HepG2 (cell line): Measurements from ENCODE around the gene UNC5A. TPM values are rescaled to one million over a fixed set of nuclear protein-coding genes. Genes with fewer than 3 reads are reported as not detected.
A peak's percentile ranks its signal among the peaks of the same experiment; 100 is the strongest.

Source experiments
- ATAC-seq: fragments of 200-7000 bp; cut with Tn5 transposase; 3 replicates; pipeline ENCODE4 v1.9.1; 2020; ENCODE audit warnings: mild to moderate bottlenecking, moderate library complexity
- BruUV-seq: library from RNA; stranded (reverse); fragments of 400-500 nt; replicated peaks from 2 replicates; lab custom pipeline; 2021; lab: Mats Ljungman, UMichigan
- CTCF ChIA-PET: fragments of 300-600 bp; formaldehyde crosslinking; extraction: SDS; loops from one replicate; lab custom pipeline; 2021; ENCODE audit warnings: low total read pairs, inconsistent platforms, low intra/inter-chr PET ratio; lab: Yijun Ruan, JAX
- POLR2A ChIA-PET: fragments of 350-600 bp; sonication (Branson Sonifier 250); formaldehyde crosslinking; loops from one replicate; lab custom pipeline; 2020; ENCODE audit warnings: antibody characterized with exemption, inconsistent platforms; lab: Yijun Ruan, JAX
- DNase-seq: peaks from one replicate; pipeline ENCODE4 v3.0.0-alpha.2; 2015; ENCODE audit warnings: low spot score
- FAIRE-seq: peaks from 3 replicates; lab custom pipeline; 2011; peaks lifted over from hg19 to GRCh38; lab: Jason Lieb, UNC
- H2AFZ ChIP-seq: one replicate; pipeline ENCODE4 v1.6.1; 2011; ENCODE audit warnings: low read length, inconsistent platforms
- H3K27ac ChIP-seq: fragments of 300-600 bp; 3 replicates; pipeline ENCODE4 v1.8.0; 2011; ENCODE audit warnings: mixed run types, mild to moderate bottlenecking, mixed read lengths, low read length, inconsistent platforms; ENCODE audit not compliant: insufficient read depth; ENCODE audit errors: extremely low read length
- H3K27me3 ChIP-seq, 2 experiments: fragments of 200-600 bp in 1 of 2; 2 replicates in 1 of 2; 3 replicates in 1 of 2; pipeline versions ENCODE4 v1.6.0 to v1.8.0; 2011; ENCODE audit warnings: low read length in 2 of 2, mild to moderate bottlenecking in 2 of 2, moderate library complexity in 2 of 2, inconsistent platforms in 1 of 2; ENCODE audit not compliant: insufficient read depth in 2 of 2, control insufficient read depth in 1 of 2
- H3K36me3 ChIP-seq, 2 experiments: fragments of 200-600 bp in 1 of 2; replicated peaks in 1 of 2; 2 replicates in 1 of 2; 3 replicates in 1 of 2; pipeline versions ENCODE4 v1.5.1 to v1.8.0; 2011; ENCODE audit warnings: low read length in 2 of 2, inconsistent platforms in 1 of 2; ENCODE audit not compliant: insufficient read depth in 2 of 2, control insufficient read depth in 1 of 2
- H3K4me1 ChIP-seq: 2 replicates; pipeline ENCODE4 v1.5.1; 2012; ENCODE audit warnings: low read length, inconsistent platforms; ENCODE audit not compliant: insufficient read depth
- H3K4me2 ChIP-seq: 2 replicates; pipeline ENCODE4 v1.6.0; 2011; ENCODE audit warnings: low read depth, low read length, inconsistent platforms
- H3K4me3 ChIP-seq, 3 experiments: fragments of 200-600 bp in 1 of 3; sonication (generic), shearing (Covaris generic) in 1 of 3; replicated peaks in 1 of 3; 2 replicates each; pipeline ENCODE4 v1.5.1; 2011 to 2016; ENCODE audit warnings: low read length in 3 of 3, inconsistent platforms in 2 of 3, low read depth in 2 of 3, mild to moderate bottlenecking in 2 of 3, control low read depth in 1 of 3, mixed read lengths in 1 of 3; ENCODE audit not compliant: insufficient read depth in 1 of 3
- H3K79me2 ChIP-seq: one replicate; pipeline ENCODE4 v1.6.1; 2011; ENCODE audit warnings: low read length, inconsistent platforms; ENCODE audit not compliant: insufficient read depth
- H3K9ac ChIP-seq: 2 replicates; pipeline ENCODE4 v1.6.0; 2011; ENCODE audit warnings: mild to moderate bottlenecking, low read depth, low read length, inconsistent platforms; ENCODE audit not compliant: insufficient read depth
- H3K9me3 ChIP-seq: 2 replicates; pipeline ENCODE4 v1.5.1; 2012; ENCODE audit warnings: mild to moderate bottlenecking, low read length
- H4K20me1 ChIP-seq: 2 replicates; pipeline ENCODE4 v1.6.0; 2011; ENCODE audit warnings: inconsistent platforms, mild to moderate bottlenecking, low read length, moderate library complexity; ENCODE audit not compliant: insufficient read depth
- KDM2A ChIP-seq: sonication (generic); formaldehyde crosslinking; IDR thresholded peaks from 2 replicates; pipeline ENCODE4 v1.4.0; 2020; ENCODE audit warnings: low read depth, missing genetic modification reagents, borderline replicate concordance
- KLF6 ChIP-seq: IDR thresholded peaks from 2 replicates; pipeline ENCODE4 v1.8.0; 2016; ENCODE audit warnings: missing biosample characterization, missing genetic modification reagents
- POLR2AphosphoS5 ChIP-seq: IDR thresholded peaks from 2 replicates; pipeline ENCODE4 v1.6.1; 2012; ENCODE audit warnings: low read depth, low read length
- SMARCC2 ChIP-seq: fragments of 450-650 bp; IDR thresholded peaks from 2 replicates; pipeline ENCODE4 v1.6.1; 2017; ENCODE audit warnings: antibody characterized with exemption, mild to moderate bottlenecking
- U2AF2 ChIP-seq: fragments of 200-400 bp; formaldehyde crosslinking; IDR thresholded peaks from 2 replicates; pipeline ENCODE4 v1.6.1; 2017; ENCODE audit warnings: low read depth, mild to moderate bottlenecking, low read length
- ZKSCAN1 ChIP-seq: fragments of 150-350 bp; IDR thresholded peaks from 2 replicates; pipeline ENCODE4 v1.6.1; 2014; ENCODE audit warnings: low read length
- ZNF235 ChIP-seq: sonication (generic); formaldehyde crosslinking; IDR thresholded peaks from 2 replicates; pipeline ENCODE4 v1.8.1; 2023; ENCODE audit warnings: mild to moderate bottlenecking, missing genetic modification reagents, borderline replicate concordance
- ZNF24 ChIP-seq: fragments of 450-650 bp; IDR thresholded peaks from 2 replicates; pipeline ENCODE4 v1.6.1; 2017; ENCODE audit warnings: antibody characterized with exemption, mild to moderate bottlenecking
- ZNF256 ChIP-seq: sonication (generic); formaldehyde crosslinking; conservative IDR thresholded peaks from 2 replicates; pipeline ENCODE4 v1.4.0; 2020; ENCODE audit warnings: missing genetic modification reagents
- ZNF558 ChIP-seq: sonication (generic); formaldehyde crosslinking; IDR thresholded peaks from 2 replicates; pipeline ENCODE4 v1.9.0; 2022; ENCODE audit warnings: mild to moderate bottlenecking, missing genetic modification reagents, borderline replicate concordance
- ZSCAN12 ChIP-seq: sonication (generic); formaldehyde crosslinking; IDR thresholded peaks from 2 replicates; pipeline ENCODE4 v1.9.0; 2021; ENCODE audit warnings: mild to moderate bottlenecking, missing genetic modification reagents
- WGBS: methylation state at CpG from one replicate; pipeline ENCODE4 v1.1.6; 2017; ENCODE audit warnings: low lambda C conversion rate; 5-methylcytosine and 5-hydroxymethylcytosine counted together
- in situ Hi-C: cut with HindIII; loops from 2 replicates; pipeline ENCODE4 v1.10.0; 2017; ENCODE audit warnings: low pct_unique_long_range_greater_than_20kb; ENCODE audit not compliant: extremely low pct_ligation_motif_present
- intact Hi-C: fragments of 100-400 bp; cut with micrococcal nuclease; formaldehyde crosslinking; loops from one replicate; pipeline ENCODE4 v1.10.0; 2022; ENCODE audit not compliant: unreplicated experiment
- polyA plus RNA-seq, 8 experiments: library from polyadenylated mRNA; depleted of rRNA in 3 of 8; stranded (reverse) in 7 of 8; unstranded in 1 of 8; fragments of >200 nt; fragmentation: Illumina TruSeq in 4 of 8; extraction: Trizol in 4 of 8; gene quantifications; 2 replicates each; pipeline versions ENCODE4 v1.2.1 to v1.2.3, GENCODE V29; 2011 to 2016; ENCODE audit warnings: low read depth in 4 of 8, missing spikeins in 1 of 8, mixed read lengths in 1 of 8; ENCODE audit not compliant: insufficient read depth in 1 of 8
- total RNA-seq, 5 experiments: library from RNA; depleted of rRNA; stranded (reverse); fragments of >200 nt; fragmentation: Illumina TruSeq; extraction: Trizol; gene quantifications; 2 replicates each; pipeline ENCODE4 v1.2.3, GENCODE V29; 2016; ENCODE audit warnings: low read depth in 1 of 5
- TF ChIP-seq, protein P1 (sequence below): sonication (generic); formaldehyde crosslinking; IDR thresholded peaks from 2 replicates; pipeline ENCODE4 v1.4.0; 2020; ENCODE audit warnings: missing genetic modification reagents, borderline replicate concordance

UNC5A gene
- total and polyA plus RNA-seq, 2 of the 13 experiments (the other 11 are each of a cell fraction or from before 2014, with no cell fraction given) = not detected

DNA sequence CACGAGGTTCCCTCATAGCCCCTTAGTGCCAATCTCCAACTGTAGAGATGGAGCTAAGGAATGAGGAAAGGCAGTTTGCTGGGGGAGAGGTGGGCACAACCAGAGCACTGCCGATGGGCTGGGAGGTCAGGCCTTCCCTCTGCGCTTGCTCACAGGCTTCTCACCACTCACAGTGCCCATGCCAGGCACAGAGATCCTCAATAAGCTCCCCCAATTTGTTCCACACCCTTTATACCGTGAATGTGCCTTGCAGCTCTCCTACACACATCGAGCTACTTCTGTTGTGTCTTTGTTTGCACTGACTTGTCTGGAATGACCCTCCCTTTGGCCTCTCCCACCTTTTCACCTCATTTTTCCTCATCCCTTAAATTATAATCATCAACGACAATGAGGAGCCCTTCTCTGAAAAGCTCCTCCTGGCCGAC is 90.4 kb downstream of the UNC5A start (continued):
- TF ChIP-seq, protein P1, sequence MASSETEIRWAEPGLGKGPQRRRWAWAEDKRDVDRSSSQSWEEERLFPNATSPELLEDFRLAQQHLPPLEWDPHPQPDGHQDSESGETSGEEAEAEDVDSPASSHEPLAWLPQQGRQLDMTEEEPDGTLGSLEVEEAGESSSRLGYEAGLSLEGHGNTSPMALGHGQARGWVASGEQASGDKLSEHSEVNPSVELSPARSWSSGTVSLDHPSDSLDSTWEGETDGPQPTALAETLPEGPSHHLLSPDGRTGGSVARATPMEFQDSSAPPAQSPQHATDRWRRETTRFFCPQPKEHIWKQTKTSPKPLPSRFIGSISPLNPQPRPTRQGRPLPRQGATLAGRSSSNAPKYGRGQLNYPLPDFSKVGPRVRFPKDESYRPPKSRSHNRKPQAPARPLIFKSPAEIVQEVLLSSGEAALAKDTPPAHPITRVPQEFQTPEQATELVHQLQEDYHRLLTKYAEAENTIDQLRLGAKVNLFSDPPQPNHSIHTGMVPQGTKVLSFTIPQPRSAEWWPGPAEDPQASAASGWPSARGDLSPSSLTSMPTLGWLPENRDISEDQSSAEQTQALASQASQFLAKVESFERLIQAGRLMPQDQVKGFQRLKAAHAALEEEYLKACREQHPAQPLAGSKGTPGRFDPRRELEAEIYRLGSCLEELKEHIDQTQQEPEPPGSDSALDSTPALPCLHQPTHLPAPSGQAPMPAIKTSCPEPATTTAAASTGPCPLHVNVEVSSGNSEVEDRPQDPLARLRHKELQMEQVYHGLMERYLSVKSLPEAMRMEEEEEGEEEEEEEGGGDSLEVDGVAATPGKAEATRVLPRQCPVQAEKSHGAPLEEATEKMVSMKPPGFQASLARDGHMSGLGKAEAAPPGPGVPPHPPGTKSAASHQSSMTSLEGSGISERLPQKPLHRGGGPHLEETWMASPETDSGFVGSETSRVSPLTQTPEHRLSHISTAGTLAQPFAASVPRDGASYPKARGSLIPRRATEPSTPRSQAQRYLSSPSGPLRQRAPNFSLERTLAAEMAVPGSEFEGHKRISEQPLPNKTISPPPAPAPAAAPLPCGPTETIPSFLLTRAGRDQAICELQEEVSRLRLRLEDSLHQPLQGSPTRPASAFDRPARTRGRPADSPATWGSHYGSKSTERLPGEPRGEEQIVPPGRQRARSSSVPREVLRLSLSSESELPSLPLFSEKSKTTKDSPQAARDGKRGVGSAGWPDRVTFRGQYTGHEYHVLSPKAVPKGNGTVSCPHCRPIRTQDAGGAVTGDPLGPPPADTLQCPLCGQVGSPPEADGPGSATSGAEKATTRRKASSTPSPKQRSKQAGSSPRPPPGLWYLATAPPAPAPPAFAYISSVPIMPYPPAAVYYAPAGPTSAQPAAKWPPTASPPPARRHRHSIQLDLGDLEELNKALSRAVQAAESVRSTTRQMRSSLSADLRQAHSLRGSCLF (CRISPR knock-in tag) = no peak
- TF ChIP-seq ZNF256 (CRISPR knock-in tag) (no peak), POLR2AphosphoS5 (0 out of 2 replicates have a peak, but pooled peaks have one; percentile 22), ZSCAN12 (CRISPR knock-in tag) (no peak), KLF6 (no peak), ZKSCAN1 (no peak)

DNA sequence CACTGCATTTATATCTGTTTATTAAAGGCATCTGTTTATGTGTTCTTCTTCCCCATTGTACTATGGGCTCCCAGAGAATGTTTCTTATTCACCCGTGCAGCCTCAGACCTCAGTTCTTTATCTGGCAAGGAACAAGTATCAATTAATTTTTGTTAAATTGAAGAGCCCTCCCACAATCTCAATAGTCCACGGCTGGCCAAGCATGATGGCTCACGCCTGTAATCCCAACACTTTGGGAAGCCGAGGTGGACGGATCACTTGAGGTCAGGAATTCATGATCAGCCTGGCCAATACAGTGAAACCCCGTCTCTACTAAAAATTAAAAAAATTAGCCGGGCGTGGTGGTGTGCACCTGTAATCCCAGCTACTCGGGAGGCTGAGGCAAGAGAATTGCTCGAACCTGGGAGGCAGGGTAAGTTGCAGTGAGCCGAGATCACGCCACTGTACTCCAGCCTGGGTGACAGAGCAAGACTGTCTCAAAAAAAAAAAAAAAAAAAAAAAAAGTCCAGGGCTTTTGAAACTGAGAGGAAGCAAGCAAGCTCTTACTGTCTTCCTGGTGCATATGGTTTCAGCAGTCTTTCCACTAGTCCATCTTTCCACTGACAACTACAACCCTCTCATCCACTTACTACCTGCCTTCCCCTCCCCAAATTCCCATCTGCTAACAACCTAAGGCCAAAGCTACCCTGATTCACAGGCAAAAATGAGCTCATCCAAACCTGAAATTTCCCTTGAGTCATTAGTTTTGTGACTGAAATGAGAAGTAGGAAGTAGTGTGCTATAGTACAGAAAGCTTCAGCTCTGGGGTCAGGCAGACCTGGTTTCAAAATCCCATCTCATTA is 91.1 kb downstream of the UNC5A start:
- Histone ChIP-seq H3K9me3 (no peaks in the 10 kb centered on the region), H3K4me1 (peaks cover 19% of the 10 kb centered on the region), H3K79me2 (no peaks in the 10 kb centered on the region), H3K4me2 (no peak overlapping the region), H3K9ac (no peak overlapping the region), H3K36me3 (peaks cover 14 to 26% of the 10 kb centered on the region in 2 experiments), H3K27ac (no peak overlapping the region), H4K20me1 (no peaks in the 10 kb centered on the region), H3K27me3 (no peaks in the 10 kb centered on the region), H2AFZ (no peak overlapping the region), H3K4me3 (no peak overlapping the region)
- TF ChIP-seq ZNF558 (CRISPR knock-in tag) (no peak), ZNF24 (no peak), SMARCC2 (no peak), KDM2A (no peak), ZNF235 (CRISPR knock-in tag) (no peak), U2AF2 (no peak)
- DNase-seq = no peak
- POLR2A ChIA-PET = interaction anchor here (0.6 kb wide), 1 partner anchor 112 kb away, joined by 3 read pairs; no protein-coding TSS in a partner anchor
- in situ Hi-C loops (no loop called here), intact Hi-C loops (no loop called here)
- FAIRE-seq = no peak
- CTCF ChIA-PET = no interaction called here
- 98% methylated on average over 12 of the region's 12 CpGs for WGBS
- ATAC-seq = no peak
- TSS peak; percentile 12 for BruUV-seq
